HG03103 (cell line): ENCODE measurements around the gene SMIM1.

Experiments used
- ATAC-seq: cut with Tn5 transposase; IDR thresholded peaks from one replicate; pipeline ENCODE4 v1.9.1; 2021; ENCODE audit warnings: low read depth; ENCODE audit not compliant: unreplicated experiment

SMIM1 gene

GRCh38 chr1:3817138-3817740 is 44.7 kb downstream of the SMIM1 start:
- ATAC-seq: no peak

GRCh38 chr1:3817821-3818597 is 45.5 kb downstream of the SMIM1 start:
- no peak for ATAC-seq

- no peak for ATAC-seq
Observed at GRCh38 chr1:3819771-3820200, 47.2 kb downstream of the SMIM1 start.

GRCh38 chr1:3820316-3820715 is 47.8 kb downstream of the SMIM1 start:
- no peak for ATAC-seq

GRCh38 chr1:3821004-3821403 is 48.5 kb downstream of the SMIM1 start:
- no peak for ATAC-seq

- ATAC-seq: no peak
Observed at GRCh38 chr1:3821447-3821846, 48.9 kb downstream of the SMIM1 start.

GRCh38 chr1:3821908-3822307 is 49.4 kb downstream of the SMIM1 start:
- no peak for ATAC-seq

- no peak for ATAC-seq
Observed at GRCh38 chr1:3822421-3822820, 49.9 kb downstream of the SMIM1 start.

GRCh38 chr1:3824650-3825049 is 52.1 kb downstream of the SMIM1 start:
- ATAC-seq: no peak

GRCh38 chr1:3825356-3825755 is 52.8 kb downstream of the SMIM1 start:
- no peak for ATAC-seq
